ENCODE measurements around the gene PLCB3. TPM values are rescaled to one million over a fixed set of nuclear protein-coding genes. Genes with fewer than 3 reads are reported as not detected.

Gene PLCB3
- polyA plus RNA-seq, 1 donor from 2014 or later = 2.1 TPM

DNA sequence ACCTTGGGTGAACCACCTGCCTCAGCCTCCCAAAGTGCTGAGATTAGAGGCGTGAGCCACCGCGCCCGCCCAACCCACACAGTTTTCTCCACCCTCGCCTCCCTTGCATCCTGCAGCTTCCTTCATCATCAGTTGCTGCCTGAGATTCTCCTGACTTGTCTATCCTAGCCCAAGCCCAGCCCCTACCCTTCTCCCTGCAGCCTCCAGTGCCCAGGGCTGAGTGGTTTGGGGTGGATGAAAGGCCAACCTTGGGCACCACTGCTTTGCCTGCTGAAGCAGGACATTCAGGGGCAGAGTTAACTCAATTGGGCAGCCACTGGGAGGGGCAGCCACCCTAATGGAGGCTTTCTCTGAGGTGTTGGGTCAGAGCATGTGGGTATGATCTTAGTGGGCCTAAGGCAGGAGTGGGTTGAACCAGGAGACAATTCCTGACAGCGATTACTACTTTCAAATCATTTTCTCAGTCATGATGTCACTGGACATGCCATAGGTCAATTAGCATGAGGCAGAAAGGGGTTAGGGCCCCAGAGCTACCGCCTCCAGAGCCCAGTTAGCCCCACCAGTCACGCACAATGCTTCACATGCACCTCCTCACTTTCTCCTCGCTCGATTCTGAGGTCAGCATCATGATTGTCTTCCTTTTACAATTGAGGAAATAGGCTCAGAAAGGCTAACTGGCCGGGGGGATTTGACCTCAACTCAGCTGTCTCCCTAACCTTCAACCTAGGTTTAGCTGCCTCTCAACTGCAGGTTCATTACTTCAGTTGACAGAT is 11.5 kb upstream of the PLCB3 start:
- Histone ChIP-seq H3K4me2 (ENCODE audit: low read length) (peak overlapping the region; percentile 79), H3K9me3 (ENCODE audit: low read length) (no peaks in the 10 kb centered on the region), H2AFZ (ENCODE audit: low read depth, low read length) (peak overlapping the region; percentile 66), H3K9ac (ENCODE audit: low read length) (peak overlapping the region; percentile 82), H3K4me3 (ENCODE audit: low read length) (peak overlapping the region; percentile 97), H3K36me3 (ENCODE audit: insufficient read depth, low read length) (no peaks in the 10 kb centered on the region), H3K79me2 (replicated peaks; ENCODE audit: insufficient read depth, low read length) (no peaks in the 10 kb centered on the region), H3F3A (ENCODE audit: insufficient read depth, low read length, poor library complexity, severe bottlenecking) (no peaks in the 10 kb centered on the region), H3K27ac (ENCODE audit: low read length) (peak overlapping the region; percentile 94), H3K9me2 (ENCODE audit: insufficient read depth, low read length) (no peaks in the 10 kb centered on the region), H4K20me1 (ENCODE audit: insufficient read depth) (no peaks in the 10 kb centered on the region), H3K27me3 (ENCODE audit: insufficient read depth, low read depth, low read length) (no peaks in the 10 kb centered on the region)
- no peak for TF ChIP-seq TAF1 (IDR thresholded peaks at IDR 0.05; ENCODE audit: low read depth)
- no peak for TF ChIP-seq SMC3 (conservative IDR thresholded peaks at IDR 0.05; ENCODE audit: poor library complexity)
- TF ChIP-seq EZH2 (IDR thresholded peaks at IDR 0.05; ENCODE audit: borderline replicate concordance, insufficient read depth, low read length, poor library complexity, severe bottlenecking) = no peak
- no peak for TF ChIP-seq REST (IDR thresholded peaks at IDR 0.05; ENCODE audit: borderline replicate concordance)
- TF ChIP-seq RAD21 (conservative IDR thresholded peaks at IDR 0.05) = no peak
- TF ChIP-seq, protein P1, sequence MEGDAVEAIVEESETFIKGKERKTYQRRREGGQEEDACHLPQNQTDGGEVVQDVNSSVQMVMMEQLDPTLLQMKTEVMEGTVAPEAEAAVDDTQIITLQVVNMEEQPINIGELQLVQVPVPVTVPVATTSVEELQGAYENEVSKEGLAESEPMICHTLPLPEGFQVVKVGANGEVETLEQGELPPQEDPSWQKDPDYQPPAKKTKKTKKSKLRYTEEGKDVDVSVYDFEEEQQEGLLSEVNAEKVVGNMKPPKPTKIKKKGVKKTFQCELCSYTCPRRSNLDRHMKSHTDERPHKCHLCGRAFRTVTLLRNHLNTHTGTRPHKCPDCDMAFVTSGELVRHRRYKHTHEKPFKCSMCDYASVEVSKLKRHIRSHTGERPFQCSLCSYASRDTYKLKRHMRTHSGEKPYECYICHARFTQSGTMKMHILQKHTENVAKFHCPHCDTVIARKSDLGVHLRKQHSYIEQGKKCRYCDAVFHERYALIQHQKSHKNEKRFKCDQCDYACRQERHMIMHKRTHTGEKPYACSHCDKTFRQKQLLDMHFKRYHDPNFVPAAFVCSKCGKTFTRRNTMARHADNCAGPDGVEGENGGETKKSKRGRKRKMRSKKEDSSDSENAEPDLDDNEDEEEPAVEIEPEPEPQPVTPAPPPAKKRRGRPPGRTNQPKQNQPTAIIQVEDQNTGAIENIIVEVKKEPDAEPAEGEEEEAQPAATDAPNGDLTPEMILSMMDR (IDR thresholded peaks at IDR 0.05; ENCODE audit: poor library complexity, severe bottlenecking) = no peak
- no peak for TF ChIP-seq POLR2AphosphoS5 (IDR thresholded peaks at IDR 0.05)

DNA sequence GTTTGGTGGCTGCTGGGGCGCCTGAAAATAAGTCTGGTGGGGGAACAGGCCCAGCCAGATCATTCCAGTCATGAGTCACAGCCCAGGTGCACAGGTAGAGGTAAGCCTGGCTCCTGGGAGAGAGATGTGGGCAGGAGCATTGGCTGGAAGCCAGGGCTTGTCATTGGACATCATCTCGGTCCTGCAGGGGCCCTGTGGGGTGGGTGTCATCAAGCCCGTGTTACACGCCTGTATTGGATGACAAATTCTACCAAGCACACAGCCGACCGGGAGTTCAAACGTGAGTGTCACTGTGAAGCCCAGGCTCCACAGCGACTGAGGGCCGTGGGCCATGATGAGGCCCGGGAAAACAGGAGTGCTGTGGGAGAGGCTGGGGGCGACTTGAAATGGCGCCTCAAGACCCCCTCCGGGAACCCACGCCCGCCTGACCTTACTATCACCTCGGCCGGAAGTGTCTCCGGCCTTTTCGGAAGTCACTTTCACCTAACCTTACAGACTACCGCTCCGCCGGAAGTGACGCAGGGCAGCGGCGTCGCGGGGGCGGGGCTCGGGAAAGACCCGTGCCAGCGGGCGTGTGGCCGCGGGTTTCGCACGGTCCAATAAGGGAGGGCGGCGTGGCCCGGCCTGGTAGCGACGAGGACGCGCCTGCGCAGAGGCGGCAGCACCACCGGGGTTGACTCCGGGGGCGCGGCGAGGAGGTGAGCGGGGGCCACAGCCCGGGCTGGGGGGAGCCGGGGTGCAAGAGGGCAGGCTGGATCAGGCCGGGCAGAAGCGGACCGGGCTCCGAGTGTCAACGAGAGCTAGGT is 10.7 kb upstream of the PLCB3 start, which contains the start of gene FKBP2:
Gene FKBP2 (plus strand): TSS at position 661 of the 806 bp plus-strand sequence. CDS start 1,293 bp downstream, outside the sequence.
- H3K27me3 ChIP-seq (ENCODE audit: insufficient read depth, low read depth, low read length) = no peaks in the 10 kb centered on the region
- H3K9me3 ChIP-seq (ENCODE audit: low read length) = no peaks in the 10 kb centered on the region
- no peaks in the 10 kb centered on the region for H3F3A ChIP-seq (ENCODE audit: insufficient read depth, low read length, poor library complexity, severe bottlenecking)
- peak within 1 kb of the TSS; percentile 66 for H2AFZ ChIP-seq (ENCODE audit: low read depth, low read length)
- H3K79me2 ChIP-seq (replicated peaks; ENCODE audit: insufficient read depth, low read length) = peaks cover 7% of the 10 kb centered on the region
- H3K9ac ChIP-seq (ENCODE audit: low read length) = peak within 1 kb of the TSS; percentile 82
- peak within 1 kb of the TSS; percentile 94 for H3K27ac ChIP-seq (ENCODE audit: low read length)
- TF ChIP-seq TAF1 (IDR thresholded peaks at IDR 0.05; ENCODE audit: low read depth) (peak; percentile 57), EZH2 (IDR thresholded peaks at IDR 0.05; ENCODE audit: borderline replicate concordance, insufficient read depth, low read length, poor library complexity, severe bottlenecking) (no peak), POLR2AphosphoS5 (IDR thresholded peaks at IDR 0.05) (peak; percentile 91), REST (IDR thresholded peaks at IDR 0.05; ENCODE audit: borderline replicate concordance) (peak; percentile 77), MXI1 (conservative IDR thresholded peaks at IDR 0.05; ENCODE audit: poor library complexity, severe bottlenecking) (peak; percentile 62), SMC3 (conservative IDR thresholded peaks at IDR 0.05; ENCODE audit: poor library complexity) (no peak), EP300 (conservative IDR thresholded peaks at IDR 0.05; ENCODE audit: poor library complexity, severe bottlenecking) (peak; percentile 54), RAD21 (conservative IDR thresholded peaks at IDR 0.05) (no peak)
- TF ChIP-seq, protein P1 (IDR thresholded peaks at IDR 0.05; ENCODE audit: poor library complexity, severe bottlenecking) = peak; percentile 7
- no peaks in the 10 kb centered on the region for H3K9me2 ChIP-seq (ENCODE audit: insufficient read depth, low read length)
- H4K20me1 ChIP-seq (ENCODE audit: insufficient read depth) = no peaks in the 10 kb centered on the region
- no peaks in the 10 kb centered on the region for H3K36me3 ChIP-seq (ENCODE audit: insufficient read depth, low read length)
- peak within 1 kb of the TSS; percentile 97 for H3K4me3 ChIP-seq (ENCODE audit: low read length)
- H3K4me2 ChIP-seq (ENCODE audit: low read length) = peak within 1 kb of the TSS; percentile 80
